PFSK-1 (cell line): ENCODE measurements around the gene SSH2.

ENCODE experiments used
- FOXP2 ChIP-seq: optimal IDR thresholded peaks from 2 replicates; pipeline ENCODE3; 2011; ENCODE audit warnings: borderline replicate concordance, control low read depth, inconsistent platforms; ENCODE audit not compliant: insufficient read depth; ENCODE audit errors: extremely low read length, extremely low read depth
- POLR2AphosphoS5 ChIP-seq: IDR thresholded peaks from 2 replicates; pipeline ENCODE4 v1.6.1; 2012; ENCODE audit warnings: low read depth, mild to moderate bottlenecking, control low read depth, low read length, moderate library complexity
- REST ChIP-seq, 2 experiments: IDR thresholded peaks; 2 replicates each; pipeline versions ENCODE4 v1.6.1 to v1.8.0; 2011 to 2012; ENCODE audit warnings: low read depth in 2 of 2, low read length in 2 of 2, control low read depth in 1 of 2, inconsistent platforms in 1 of 2, mild to moderate bottlenecking in 1 of 2, moderate library complexity in 1 of 2; ENCODE audit not compliant: insufficient read depth in 1 of 2
- SIN3A ChIP-seq: IDR thresholded peaks from 2 replicates; pipeline ENCODE4 v1.6.1; 2012; ENCODE audit warnings: mild to moderate bottlenecking, low read length, moderate library complexity, borderline replicate concordance; ENCODE audit not compliant: insufficient read depth
- TAF1 ChIP-seq: IDR thresholded peaks from 2 replicates; pipeline ENCODE4 v1.6.1; 2012; ENCODE audit warnings: low read length, control low read depth, borderline replicate concordance; ENCODE audit not compliant: insufficient read depth

SSH2 gene

GRCh38 chr17:29608986-29609385 lies 321.0 kb downstream of the SSH2 start:
- no peak for TF ChIP-seq SIN3A
- no peak for TF ChIP-seq REST (IDR thresholded peaks at IDR 0.05; ENCODE audit: insufficient read depth in 1 of 2, low read depth in 2 of 2, low read length in 2 of 2)
- TF ChIP-seq TAF1 = no peak
- TF ChIP-seq POLR2AphosphoS5 = no peak
- TF ChIP-seq FOXP2 = no peak

- TF ChIP-seq FOXP2 = no peak
- no peak for TF ChIP-seq SIN3A
- no peak for TF ChIP-seq TAF1
- no peak for TF ChIP-seq POLR2AphosphoS5
- TF ChIP-seq REST (IDR thresholded peaks at IDR 0.05; ENCODE audit: insufficient read depth in 1 of 2, low read depth in 2 of 2, low read length in 2 of 2) = no peak
Observed at GRCh38 chr17:29607557-29608195, 322.4 kb downstream of the SSH2 start.

DNA sequence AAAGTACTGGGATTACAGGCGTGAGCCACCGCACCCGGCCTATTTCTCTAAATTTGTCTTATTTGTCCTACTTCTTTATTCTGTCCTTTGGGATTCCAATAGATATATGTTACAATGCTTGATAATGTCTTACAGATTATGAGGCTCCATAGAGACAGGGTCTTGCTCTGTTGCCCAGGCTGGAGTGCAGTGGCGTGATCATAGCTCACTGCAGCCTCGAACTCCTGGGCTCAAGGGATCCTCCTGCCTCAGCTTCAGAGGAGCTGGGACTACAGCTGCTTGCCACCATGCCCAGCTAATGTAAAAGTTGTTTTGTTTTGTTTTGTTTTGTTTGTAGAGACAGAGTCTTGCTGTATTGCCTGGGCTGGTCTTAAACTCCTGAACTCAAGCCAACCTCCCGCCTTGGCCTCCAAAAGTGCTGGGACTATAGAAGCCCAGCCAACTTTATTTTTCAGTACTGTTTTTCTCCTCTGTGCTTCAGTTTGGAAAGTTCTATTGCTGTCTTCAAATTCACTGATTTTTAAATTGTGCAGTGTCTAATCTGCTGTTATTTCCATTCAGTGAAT lies 326.8 kb downstream of the SSH2 start:
- TF ChIP-seq POLR2AphosphoS5 = no peak
- TF ChIP-seq SIN3A = no peak
- no peak for TF ChIP-seq REST (IDR thresholded peaks at IDR 0.05; ENCODE audit: insufficient read depth in 1 of 2, low read depth in 2 of 2, low read length in 2 of 2)
- TF ChIP-seq FOXP2 = no peak
- TF ChIP-seq TAF1 = no peak

- TF ChIP-seq FOXP2 = no peak
- TF ChIP-seq REST (IDR thresholded peaks at IDR 0.05; ENCODE audit: insufficient read depth in 1 of 2, low read depth in 2 of 2, low read length in 2 of 2) = no peak
- TF ChIP-seq TAF1 = no peak
- TF ChIP-seq SIN3A = no peak
- no peak for TF ChIP-seq POLR2AphosphoS5
Observed at GRCh38 chr17:29597361-29598172, 332.5 kb downstream of the SSH2 start.
